ENCODE results near the gene MAB21L4. TPM values are rescaled to one million over a fixed set of nuclear protein-coding genes. Genes with fewer than 3 reads are reported as not detected.

The MAB21L4 gene
- under 1 TPM in 1 of 4 donors, not detected in 3; 0.83 TPM for total RNA-seq

DNA sequence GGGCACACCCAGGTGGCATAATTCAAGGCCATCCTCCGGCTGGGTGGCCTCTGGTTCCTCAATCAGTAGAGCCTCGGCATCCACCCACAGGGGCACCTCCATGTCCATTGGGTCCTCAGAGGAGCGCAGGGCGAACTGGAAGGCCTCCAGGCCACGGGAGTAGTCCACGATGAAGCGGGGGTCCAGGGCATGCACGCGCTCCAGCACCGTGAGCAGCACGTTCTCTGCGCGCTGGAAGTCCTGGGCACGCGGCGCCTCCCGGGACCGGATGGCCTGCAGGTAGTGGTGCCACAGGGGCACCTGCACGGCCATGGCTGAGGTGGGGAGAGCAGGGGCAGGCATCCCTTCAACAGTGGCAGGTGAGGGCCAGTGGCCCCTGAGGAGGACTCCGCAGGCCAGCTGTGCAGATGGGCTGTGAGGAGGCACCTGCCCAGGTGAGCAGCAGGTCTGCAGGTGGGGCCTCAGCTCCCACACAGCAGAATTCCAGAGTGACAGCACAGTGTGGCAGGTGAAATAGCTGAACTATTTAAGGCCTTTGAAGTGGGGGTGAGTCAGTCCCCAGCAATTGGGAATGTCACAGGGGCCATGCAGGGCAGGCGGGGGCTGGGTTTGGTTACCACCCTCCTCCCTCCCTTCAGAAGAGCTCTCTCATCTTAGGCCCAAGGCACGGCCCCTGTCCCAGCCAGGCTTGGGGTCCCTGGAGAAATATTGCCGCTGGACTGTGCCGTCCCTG, at the start of gene MAB21L4:
MAB21L4 (minus strand) TSS at position 501 of the 733 bp plus-strand sequence; CDS start at position 342, 159 bp downstream.
- Histone ChIP-seq H3K4me1 (peaks cover 11 to 20% (median 13%) of the 10 kb centered on the region in 4 donors), H3K27me3 (peaks cover 0 to 7% (median 0%) of the 10 kb centered on the region in 4 donors), H3K4me3 (no peak within 1 kb of the TSS), H3K9me3 (no peaks in the 10 kb centered on the region), H3K36me3 (no peaks in the 10 kb centered on the region), H3K27ac (replicated peaks in 1 of 4) (no peak within 1 kb of the TSS)
- WGBS, result 88% methylated on average over 11 of the region's 24 CpGs
- DNase-seq (ENCODE audit: extremely low spot score), result no peak
- TF ChIP-seq, protein P1, sequence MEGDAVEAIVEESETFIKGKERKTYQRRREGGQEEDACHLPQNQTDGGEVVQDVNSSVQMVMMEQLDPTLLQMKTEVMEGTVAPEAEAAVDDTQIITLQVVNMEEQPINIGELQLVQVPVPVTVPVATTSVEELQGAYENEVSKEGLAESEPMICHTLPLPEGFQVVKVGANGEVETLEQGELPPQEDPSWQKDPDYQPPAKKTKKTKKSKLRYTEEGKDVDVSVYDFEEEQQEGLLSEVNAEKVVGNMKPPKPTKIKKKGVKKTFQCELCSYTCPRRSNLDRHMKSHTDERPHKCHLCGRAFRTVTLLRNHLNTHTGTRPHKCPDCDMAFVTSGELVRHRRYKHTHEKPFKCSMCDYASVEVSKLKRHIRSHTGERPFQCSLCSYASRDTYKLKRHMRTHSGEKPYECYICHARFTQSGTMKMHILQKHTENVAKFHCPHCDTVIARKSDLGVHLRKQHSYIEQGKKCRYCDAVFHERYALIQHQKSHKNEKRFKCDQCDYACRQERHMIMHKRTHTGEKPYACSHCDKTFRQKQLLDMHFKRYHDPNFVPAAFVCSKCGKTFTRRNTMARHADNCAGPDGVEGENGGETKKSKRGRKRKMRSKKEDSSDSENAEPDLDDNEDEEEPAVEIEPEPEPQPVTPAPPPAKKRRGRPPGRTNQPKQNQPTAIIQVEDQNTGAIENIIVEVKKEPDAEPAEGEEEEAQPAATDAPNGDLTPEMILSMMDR (IDR thresholded peaks at IDR 0.05), result no peak
- TF ChIP-seq POLR2A (IDR thresholded peaks at IDR 0.05; ENCODE audit: low read depth) (no peak), POLR2AphosphoS5 (IDR thresholded peaks at IDR 0.05) (no peak), EP300 (IDR thresholded peaks at IDR 0.05) (no peak)
- intact Hi-C loops (cut with DNase I), result no loop called here

DNA sequence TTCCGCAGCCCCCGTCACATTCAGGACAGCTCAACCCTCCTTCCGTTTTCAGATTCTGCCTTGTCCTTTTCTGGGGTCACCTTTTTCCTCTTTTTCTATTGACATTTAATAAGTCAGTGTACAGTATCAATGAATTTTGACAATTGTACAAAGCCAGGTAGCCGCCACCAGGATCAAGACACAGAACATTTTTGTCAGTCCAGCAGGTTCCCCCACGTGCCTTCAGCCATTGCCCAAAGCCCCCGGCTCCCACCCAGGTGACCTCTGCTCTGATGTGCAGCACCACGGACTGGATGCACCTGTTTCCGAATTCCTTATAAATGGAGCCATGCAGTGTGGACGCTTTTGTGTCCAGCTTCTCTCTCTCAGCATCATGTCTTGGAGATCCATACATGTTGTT, 40.1 kb upstream of the MAB21L4 start:
- H3K4me1 ChIP-seq, result no peaks in the 10 kb centered on the region
- H3K27me3 ChIP-seq, result peaks cover 0 to 23% (median 0%) of the 10 kb centered on the region in 4 donors
- H3K9me3 ChIP-seq, result peaks cover 0 to 16% (median 8%) of the 10 kb centered on the region in 4 donors
- H3K36me3 ChIP-seq, result no peaks in the 10 kb centered on the region
- no peak overlapping the region for H3K4me3 ChIP-seq
- 92% methylated on average over 9 of the region's 9 CpGs for WGBS
- no peak overlapping the region for H3K27ac ChIP-seq (replicated peaks in 1 of 4)
- no peak for DNase-seq (ENCODE audit: extremely low spot score)
- TF ChIP-seq POLR2A (IDR thresholded peaks at IDR 0.05; ENCODE audit: low read depth) (no peak), POLR2AphosphoS5 (IDR thresholded peaks at IDR 0.05) (no peak), EP300 (IDR thresholded peaks at IDR 0.05) (no peak)
- TF ChIP-seq, protein P1 (IDR thresholded peaks at IDR 0.05), result no peak
- intact Hi-C loops (cut with DNase I), result no loop called here

DNA sequence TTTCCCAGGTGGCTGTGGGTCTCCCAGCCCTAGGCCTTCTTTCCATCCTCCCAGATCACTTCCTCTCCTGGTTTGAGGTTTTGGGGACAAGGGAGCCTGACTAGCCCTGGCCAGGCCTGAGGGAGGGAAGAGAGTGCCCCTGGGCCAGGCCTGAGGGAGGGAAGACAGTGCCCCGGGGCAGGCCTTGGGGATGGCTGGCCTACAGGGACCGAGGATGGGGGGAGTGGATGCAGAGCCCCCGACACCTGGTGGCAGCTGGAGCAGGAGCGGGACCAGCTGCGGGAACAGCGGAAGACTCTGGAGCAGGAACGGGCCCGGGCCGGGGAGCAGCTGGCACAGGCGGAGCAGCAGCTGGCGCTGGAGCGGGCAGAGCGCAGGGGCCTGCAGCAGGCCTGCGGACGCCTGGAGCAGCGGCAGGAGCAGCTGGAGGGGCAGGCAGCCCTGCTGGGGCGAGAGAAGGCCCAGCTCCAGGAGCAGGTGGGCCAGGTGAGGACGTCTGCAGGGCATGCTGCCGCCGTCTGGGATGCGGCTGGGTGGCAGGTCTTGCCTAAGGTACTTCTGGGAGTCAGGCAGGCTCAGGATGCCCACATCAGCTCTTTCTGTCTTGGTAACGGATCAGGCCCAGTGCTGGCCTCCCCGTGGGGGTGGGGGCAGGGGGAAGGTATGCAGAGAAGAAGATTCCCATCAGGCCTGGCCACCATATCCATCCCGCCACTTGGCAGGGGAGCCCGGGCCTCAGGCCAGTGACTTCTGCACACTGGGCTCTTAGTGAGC, 39.3 kb upstream of the MAB21L4 start:
- Histone ChIP-seq H3K27ac (replicated peaks in 1 of 4) (no peak overlapping the region), H3K4me3 (no peak overlapping the region), H3K36me3 (no peaks in the 10 kb centered on the region), H3K27me3 (peaks cover 0 to 31% (median 0%) of the 10 kb centered on the region in 4 donors), H3K4me1 (no peaks in the 10 kb centered on the region), H3K9me3 (peaks cover 0 to 16% (median 8%) of the 10 kb centered on the region in 4 donors)
- WGBS, result 77% methylated on average over 16 of the region's 25 CpGs
- intact Hi-C loops (cut with DNase I), result no loop called here
- TF ChIP-seq POLR2AphosphoS5 (IDR thresholded peaks at IDR 0.05) (no peak), POLR2A (IDR thresholded peaks at IDR 0.05; ENCODE audit: low read depth) (no peak), EP300 (IDR thresholded peaks at IDR 0.05) (no peak)
- TF ChIP-seq, protein P1 (IDR thresholded peaks at IDR 0.05), result no peak
- no peak for DNase-seq (ENCODE audit: extremely low spot score)

DNA sequence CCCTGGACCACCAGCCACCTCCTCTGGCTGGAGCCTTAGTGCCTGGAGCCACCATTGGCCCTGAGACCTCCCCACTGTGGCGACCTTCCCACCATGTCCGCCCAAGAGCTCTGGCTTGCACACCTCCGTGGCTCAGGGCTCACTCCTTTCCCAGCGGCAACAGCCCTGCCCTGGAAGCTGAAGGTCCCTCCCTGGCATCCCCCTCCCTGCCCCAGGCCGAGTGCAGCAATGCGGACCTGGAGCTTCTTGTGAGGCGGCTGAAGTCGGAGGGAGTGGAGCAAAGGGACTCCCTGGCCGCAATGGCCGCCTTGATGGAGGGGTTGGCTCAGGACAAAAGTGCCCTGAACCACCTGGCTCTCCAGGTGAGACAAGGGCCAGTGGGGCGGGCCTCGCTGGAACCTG, 38.7 kb upstream of the MAB21L4 start:
- Histone ChIP-seq H3K27me3 (peaks cover 0 to 37% (median 0%) of the 10 kb centered on the region in 4 donors), H3K36me3 (no peaks in the 10 kb centered on the region), H3K27ac (replicated peaks in 1 of 4) (no peak overlapping the region), H3K4me1 (no peaks in the 10 kb centered on the region), H3K4me3 (no peak overlapping the region), H3K9me3 (peaks cover 0 to 16% (median 8%) of the 10 kb centered on the region in 4 donors)
- WGBS, result over 99% methylated on average over 12 of the region's 12 CpGs
- intact Hi-C loops (cut with DNase I), result no loop called here
- TF ChIP-seq EP300 (IDR thresholded peaks at IDR 0.05) (no peak), POLR2AphosphoS5 (IDR thresholded peaks at IDR 0.05) (no peak), POLR2A (IDR thresholded peaks at IDR 0.05; ENCODE audit: low read depth) (no peak)
- TF ChIP-seq, protein P1 (IDR thresholded peaks at IDR 0.05), result no peak
- no peak for DNase-seq (ENCODE audit: extremely low spot score)

All from esophagus muscularis mucosa (tissue), 4 donors.